ENCODE measurements around the gene CFAP46. TPM values are rescaled to one million over a fixed set of nuclear protein-coding genes. Genes with fewer than 3 reads are reported as not detected.

Gene CFAP46
- total RNA-seq, 1 donor, result under 0.01 TPM

DNA sequence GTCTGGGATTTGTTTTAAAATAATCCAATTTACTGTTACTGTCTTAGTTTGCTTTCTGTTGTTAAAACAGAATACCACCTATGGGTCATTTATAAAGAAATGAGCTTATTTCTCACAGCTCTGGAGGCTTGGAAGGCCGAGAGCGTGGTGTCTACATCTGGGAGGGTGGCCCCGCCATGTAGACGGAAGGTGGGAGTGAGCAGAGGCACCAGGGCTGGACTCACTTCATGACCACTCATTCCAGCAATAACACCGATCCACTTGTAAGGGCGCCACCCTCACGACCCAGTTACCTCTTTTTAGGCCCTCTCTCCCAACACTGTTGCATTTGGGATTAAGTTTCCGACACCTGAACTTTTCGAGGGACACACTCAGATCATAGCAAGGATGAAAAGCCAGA, 36.2 kb upstream of the CFAP46 start:
- no peak overlapping the region for H3K27ac ChIP-seq (ENCODE audit: low read depth, low read length)
- no peaks in the 10 kb centered on the region for H4K20me1 ChIP-seq (ENCODE audit: insufficient read depth, low read length)
- no peak overlapping the region for H3K4me2 ChIP-seq (ENCODE audit: insufficient read depth, low read length)
- no peak overlapping the region for H2AFZ ChIP-seq (ENCODE audit: low read length)
- H3K4me3 ChIP-seq (ENCODE audit: insufficient read depth, low read length), result no peak overlapping the region
- no peaks in the 10 kb centered on the region for H3K79me2 ChIP-seq (ENCODE audit: insufficient read depth, low read length)
- no peaks in the 10 kb centered on the region for H3K9me3 ChIP-seq (ENCODE audit: low read depth, low read length)
- peaks cover 9% of the 10 kb centered on the region for H3K27me3 ChIP-seq (ENCODE audit: insufficient read depth, low read length)
- TF ChIP-seq, protein P1, sequence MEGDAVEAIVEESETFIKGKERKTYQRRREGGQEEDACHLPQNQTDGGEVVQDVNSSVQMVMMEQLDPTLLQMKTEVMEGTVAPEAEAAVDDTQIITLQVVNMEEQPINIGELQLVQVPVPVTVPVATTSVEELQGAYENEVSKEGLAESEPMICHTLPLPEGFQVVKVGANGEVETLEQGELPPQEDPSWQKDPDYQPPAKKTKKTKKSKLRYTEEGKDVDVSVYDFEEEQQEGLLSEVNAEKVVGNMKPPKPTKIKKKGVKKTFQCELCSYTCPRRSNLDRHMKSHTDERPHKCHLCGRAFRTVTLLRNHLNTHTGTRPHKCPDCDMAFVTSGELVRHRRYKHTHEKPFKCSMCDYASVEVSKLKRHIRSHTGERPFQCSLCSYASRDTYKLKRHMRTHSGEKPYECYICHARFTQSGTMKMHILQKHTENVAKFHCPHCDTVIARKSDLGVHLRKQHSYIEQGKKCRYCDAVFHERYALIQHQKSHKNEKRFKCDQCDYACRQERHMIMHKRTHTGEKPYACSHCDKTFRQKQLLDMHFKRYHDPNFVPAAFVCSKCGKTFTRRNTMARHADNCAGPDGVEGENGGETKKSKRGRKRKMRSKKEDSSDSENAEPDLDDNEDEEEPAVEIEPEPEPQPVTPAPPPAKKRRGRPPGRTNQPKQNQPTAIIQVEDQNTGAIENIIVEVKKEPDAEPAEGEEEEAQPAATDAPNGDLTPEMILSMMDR (IDR thresholded peaks at IDR 0.05; ENCODE audit: extremely low read depth, low read depth, low read length), result no peak
- H3K4me1 ChIP-seq (ENCODE audit: insufficient read depth, low read length), result no peaks in the 10 kb centered on the region
- H3K36me3 ChIP-seq (ENCODE audit: insufficient read depth, low read length), result no peaks in the 10 kb centered on the region
- peak; percentile 27 for DNase-seq (ENCODE audit: insufficient read length, low spot score, missing footprints)

DNA sequence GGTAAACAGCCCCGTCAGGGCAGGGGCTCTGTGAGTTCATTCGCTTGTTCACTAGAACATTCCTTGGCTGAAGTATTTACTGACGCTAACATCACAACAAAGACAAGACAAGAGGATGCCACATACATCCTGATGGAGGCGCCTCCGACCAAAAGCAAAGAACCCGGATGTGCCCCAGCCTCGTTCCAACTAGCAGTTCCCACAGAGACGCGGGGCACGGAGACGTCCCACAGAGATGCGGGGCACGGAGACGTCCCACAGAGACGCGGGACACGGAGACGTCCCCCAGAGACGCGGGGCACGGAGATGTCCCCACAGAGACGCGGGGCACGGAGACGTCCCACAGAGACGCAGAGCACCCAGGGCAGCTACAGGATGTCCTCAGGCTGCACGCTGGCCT, 35.4 kb upstream of the CFAP46 start:
- TF ChIP-seq, protein P1 (IDR thresholded peaks at IDR 0.05; ENCODE audit: extremely low read depth, low read depth, low read length), result no peak
- H3K36me3 ChIP-seq (ENCODE audit: insufficient read depth, low read length), result no peaks in the 10 kb centered on the region
- no peak overlapping the region for H3K4me2 ChIP-seq (ENCODE audit: insufficient read depth, low read length)
- no peaks in the 10 kb centered on the region for H3K9me3 ChIP-seq (ENCODE audit: low read depth, low read length)
- H3K27ac ChIP-seq (ENCODE audit: low read depth, low read length), result no peak overlapping the region
- no peak overlapping the region for H3K4me3 ChIP-seq (ENCODE audit: insufficient read depth, low read length)
- H3K4me1 ChIP-seq (ENCODE audit: insufficient read depth, low read length), result no peaks in the 10 kb centered on the region
- no peaks in the 10 kb centered on the region for H3K79me2 ChIP-seq (ENCODE audit: insufficient read depth, low read length)
- no peaks in the 10 kb centered on the region for H4K20me1 ChIP-seq (ENCODE audit: insufficient read depth, low read length)
- DNase-seq (ENCODE audit: insufficient read length, low spot score, missing footprints), result peak; percentile 23
- H3K27me3 ChIP-seq (ENCODE audit: insufficient read depth, low read length), result peaks cover 9% of the 10 kb centered on the region
- no peak overlapping the region for H2AFZ ChIP-seq (ENCODE audit: low read length)

DNA sequence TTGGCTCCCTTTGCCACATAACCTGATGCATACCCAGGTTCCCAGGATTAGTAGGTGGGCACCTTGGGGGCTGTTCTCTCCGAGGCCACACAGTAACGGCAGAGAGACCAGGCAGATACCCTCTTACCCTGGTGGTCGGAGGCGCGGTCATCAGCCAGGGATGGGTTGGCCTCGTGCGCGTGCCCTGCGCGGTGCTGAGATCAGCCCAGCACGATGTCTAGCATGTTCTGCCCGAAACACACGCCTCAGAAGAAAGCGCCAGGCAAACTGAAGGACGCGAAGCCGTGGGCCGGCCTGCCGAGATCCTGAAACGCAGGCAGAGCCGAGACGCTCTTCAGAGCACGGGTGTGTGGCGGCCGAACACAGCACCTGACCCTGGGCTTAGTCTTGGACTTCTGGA, 34.7 kb upstream of the CFAP46 start:
- Histone ChIP-seq H2AFZ (ENCODE audit: low read length) (no peak overlapping the region), H3K36me3 (ENCODE audit: insufficient read depth, low read length) (no peaks in the 10 kb centered on the region), H3K27me3 (ENCODE audit: insufficient read depth, low read length) (peaks cover 14% of the 10 kb centered on the region), H3K79me2 (ENCODE audit: insufficient read depth, low read length) (no peaks in the 10 kb centered on the region), H3K4me1 (ENCODE audit: insufficient read depth, low read length) (no peaks in the 10 kb centered on the region), H4K20me1 (ENCODE audit: insufficient read depth, low read length) (no peaks in the 10 kb centered on the region), H3K27ac (ENCODE audit: low read depth, low read length) (no peak overlapping the region), H3K4me2 (ENCODE audit: insufficient read depth, low read length) (no peak overlapping the region), H3K4me3 (ENCODE audit: insufficient read depth, low read length) (no peak overlapping the region), H3K9me3 (ENCODE audit: low read depth, low read length) (no peaks in the 10 kb centered on the region)
- DNase-seq (ENCODE audit: insufficient read length, low spot score, missing footprints), result peak; percentile 66
- TF ChIP-seq, protein P1 (IDR thresholded peaks at IDR 0.05; ENCODE audit: extremely low read depth, low read depth, low read length), result no peak

DNA sequence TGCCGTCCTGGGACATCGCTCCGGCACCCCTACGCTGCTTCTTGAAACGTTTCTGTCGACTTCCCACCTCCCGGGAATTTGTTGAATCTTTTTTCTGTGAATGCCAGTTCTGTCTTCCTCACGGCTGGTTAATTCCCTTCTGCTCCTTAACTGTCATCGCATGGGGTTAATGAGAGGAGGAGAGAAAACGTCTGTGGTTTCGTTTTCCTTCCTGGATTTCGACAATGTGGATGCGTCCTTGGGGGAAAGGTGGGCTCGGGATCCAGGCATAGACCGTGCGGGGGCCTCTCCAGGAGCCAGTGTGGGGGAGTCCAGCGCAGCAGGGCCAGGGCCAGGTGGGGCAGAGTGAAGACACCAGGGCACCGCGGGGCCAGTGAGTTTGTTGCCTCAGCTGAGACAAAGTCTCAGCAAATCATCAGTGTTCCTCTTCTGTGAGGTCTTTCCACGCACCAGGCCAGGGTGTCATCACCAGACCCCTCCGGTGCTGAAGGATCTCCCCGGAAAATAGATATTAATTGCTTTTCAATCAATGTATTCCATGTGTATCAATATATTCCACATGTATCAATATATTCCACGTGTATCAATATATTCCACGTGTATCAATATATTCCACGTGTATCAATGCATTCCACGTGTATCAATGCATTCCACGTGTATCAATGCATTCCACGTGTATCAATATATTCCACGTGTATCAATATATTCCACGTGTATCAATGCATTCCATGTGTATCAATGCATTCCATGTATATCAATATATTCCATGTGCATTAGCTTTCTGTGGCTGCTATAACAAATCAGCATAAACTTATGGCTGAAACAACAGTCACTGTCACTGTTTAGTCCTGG, 33.7 kb upstream of the CFAP46 start:
- no peaks in the 10 kb centered on the region for H4K20me1 ChIP-seq (ENCODE audit: insufficient read depth, low read length)
- H3K4me3 ChIP-seq (ENCODE audit: insufficient read depth, low read length), result no peak overlapping the region
- H3K4me2 ChIP-seq (ENCODE audit: insufficient read depth, low read length), result no peak overlapping the region
- no peaks in the 10 kb centered on the region for H3K9me3 ChIP-seq (ENCODE audit: low read depth, low read length)
- no peaks in the 10 kb centered on the region for H3K4me1 ChIP-seq (ENCODE audit: insufficient read depth, low read length)
- no peaks in the 10 kb centered on the region for H3K36me3 ChIP-seq (ENCODE audit: insufficient read depth, low read length)
- H3K27ac ChIP-seq (ENCODE audit: low read depth, low read length), result no peak overlapping the region
- TF ChIP-seq, protein P1 (IDR thresholded peaks at IDR 0.05; ENCODE audit: extremely low read depth, low read depth, low read length), result no peak
- peaks cover 24% of the 10 kb centered on the region for H3K27me3 ChIP-seq (ENCODE audit: insufficient read depth, low read length)
- no peaks in the 10 kb centered on the region for H3K79me2 ChIP-seq (ENCODE audit: insufficient read depth, low read length)
- peak; percentile 71 for DNase-seq (ENCODE audit: insufficient read length, low spot score, missing footprints)
- no peak overlapping the region for H2AFZ ChIP-seq (ENCODE audit: low read length)
